GM21529 (cell line): ENCODE data around the gene JMJD7.

Source experiments
- ATAC-seq: cut with Tn5 transposase; IDR thresholded peaks from one replicate; pipeline ENCODE4 v1.9.1; 2021; ENCODE audit not compliant: unreplicated experiment

Gene JMJD7

GRCh38 chr15:41799488-41799805, 28.4 kb upstream of the JMJD7 start:
- no peak for ATAC-seq

DNA sequence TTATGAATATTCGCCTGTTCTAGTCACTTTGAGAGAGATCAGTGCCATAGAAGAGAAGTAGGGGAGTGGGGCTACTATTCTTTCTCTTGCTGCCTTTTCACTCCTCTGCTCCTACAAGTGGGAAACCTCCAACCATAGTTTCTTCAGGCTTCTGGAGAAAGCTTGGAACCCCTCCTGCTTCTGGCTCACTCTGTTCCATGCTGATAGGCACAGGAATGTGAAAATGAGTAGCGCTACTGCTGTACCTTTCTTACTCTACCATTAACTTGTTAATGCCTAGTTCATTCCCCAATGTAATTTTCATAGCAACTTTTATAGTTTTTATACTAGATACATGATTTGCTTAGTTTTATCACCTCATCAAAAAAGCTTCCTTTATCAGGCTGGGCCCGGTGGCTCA, 26.7 kb upstream of the JMJD7 start:
- no peak for ATAC-seq

DNA sequence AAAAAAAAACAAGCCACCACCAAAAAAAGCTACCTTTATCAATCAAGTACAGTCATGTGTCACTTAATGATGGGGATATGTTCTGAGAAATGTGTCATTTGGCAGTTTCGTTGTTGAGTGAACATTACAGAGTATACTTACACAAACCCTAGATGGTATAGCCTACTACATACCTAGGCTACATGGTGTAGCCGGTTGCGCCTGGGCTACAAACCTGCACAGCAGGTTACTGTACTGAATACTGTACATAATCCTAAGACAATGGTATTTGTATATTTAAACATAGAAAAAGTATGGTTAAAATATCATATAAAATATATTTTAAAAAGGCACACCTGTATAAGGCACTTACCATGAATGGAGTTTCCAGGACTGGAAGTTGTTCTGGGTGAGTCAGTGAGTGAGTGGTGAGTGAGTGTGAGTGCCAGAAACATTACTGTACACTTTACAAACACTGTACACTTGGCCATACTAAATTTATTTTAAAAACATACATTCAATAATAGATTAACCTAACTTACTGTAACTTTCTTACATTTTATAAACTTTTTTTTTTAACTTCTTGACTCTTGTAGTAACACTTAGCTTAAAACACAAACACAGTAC, 25.9 kb upstream of the JMJD7 start:
- ATAC-seq, result no peak

- no peak for ATAC-seq
Observed at GRCh38 chr15:41804361-41804760, 23.5 kb upstream of the JMJD7 start.

- no peak for ATAC-seq
Observed at GRCh38 chr15:41804916-41805666, 22.8 kb upstream of the JMJD7 start.

DNA sequence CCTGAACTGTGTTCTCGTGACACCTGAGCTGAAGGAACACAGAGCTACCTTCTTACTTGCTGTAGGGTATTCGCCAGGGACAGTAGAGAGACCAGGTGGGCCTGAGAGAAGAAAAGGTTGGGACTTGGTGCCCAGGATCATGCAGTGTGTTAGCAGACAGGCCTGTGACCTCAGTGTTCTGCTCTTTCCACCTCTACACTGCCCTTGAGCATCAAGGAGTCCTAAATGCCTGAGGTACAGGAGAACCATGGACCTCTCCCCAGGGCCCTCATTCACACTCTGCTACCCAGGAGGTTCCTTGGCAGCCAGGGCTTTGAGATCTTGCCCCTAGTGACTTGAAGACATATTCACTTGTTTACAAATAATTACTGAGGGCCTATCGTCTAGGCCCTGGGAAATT, 22.2 kb upstream of the JMJD7 start:
- ATAC-seq, result no peak

- no peak for ATAC-seq
Observed at GRCh38 chr15:41806291-41807181, 21.4 kb upstream of the JMJD7 start.

GRCh38 chr15:41809121-41809520, 18.8 kb upstream of the JMJD7 start:
- ATAC-seq, result no peak

DNA sequence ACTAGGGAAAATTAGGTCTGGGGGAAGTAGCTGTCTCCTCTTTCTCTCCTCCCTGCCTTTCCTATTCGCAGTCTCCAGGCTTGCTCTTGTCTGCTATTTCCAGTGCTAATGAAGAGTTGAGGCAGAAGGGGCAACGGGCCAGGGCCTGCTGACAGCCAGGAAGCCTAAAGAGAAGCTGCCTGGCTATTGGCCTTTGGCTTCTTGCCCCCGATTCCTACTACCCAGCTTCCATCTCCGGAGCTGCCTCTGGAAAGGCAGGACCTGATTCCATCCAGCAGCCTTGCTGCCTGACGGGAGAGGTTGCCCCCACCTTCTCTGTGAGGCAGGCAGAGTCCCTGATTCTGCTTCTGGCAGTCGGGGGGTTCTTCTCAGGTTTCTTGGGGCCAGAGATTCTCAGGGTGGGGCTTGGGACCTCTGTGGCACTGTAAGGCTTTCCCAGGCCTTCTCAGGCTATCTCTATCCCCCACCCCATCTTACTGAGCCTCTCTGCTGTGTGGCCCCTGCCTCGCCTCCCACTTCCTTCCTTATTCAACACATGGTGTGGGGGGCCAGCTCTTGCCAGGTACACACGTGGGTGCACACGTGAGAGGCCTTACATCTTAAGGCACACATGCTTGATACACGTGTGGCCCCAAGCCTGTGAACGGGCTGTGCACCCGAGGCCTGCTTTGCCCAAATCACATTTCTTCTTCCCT, 18.2 kb upstream of the JMJD7 start:
- ATAC-seq, result no peak

- ATAC-seq, result no peak
Observed at GRCh38 chr15:41810651-41811431, 17.1 kb upstream of the JMJD7 start.

DNA sequence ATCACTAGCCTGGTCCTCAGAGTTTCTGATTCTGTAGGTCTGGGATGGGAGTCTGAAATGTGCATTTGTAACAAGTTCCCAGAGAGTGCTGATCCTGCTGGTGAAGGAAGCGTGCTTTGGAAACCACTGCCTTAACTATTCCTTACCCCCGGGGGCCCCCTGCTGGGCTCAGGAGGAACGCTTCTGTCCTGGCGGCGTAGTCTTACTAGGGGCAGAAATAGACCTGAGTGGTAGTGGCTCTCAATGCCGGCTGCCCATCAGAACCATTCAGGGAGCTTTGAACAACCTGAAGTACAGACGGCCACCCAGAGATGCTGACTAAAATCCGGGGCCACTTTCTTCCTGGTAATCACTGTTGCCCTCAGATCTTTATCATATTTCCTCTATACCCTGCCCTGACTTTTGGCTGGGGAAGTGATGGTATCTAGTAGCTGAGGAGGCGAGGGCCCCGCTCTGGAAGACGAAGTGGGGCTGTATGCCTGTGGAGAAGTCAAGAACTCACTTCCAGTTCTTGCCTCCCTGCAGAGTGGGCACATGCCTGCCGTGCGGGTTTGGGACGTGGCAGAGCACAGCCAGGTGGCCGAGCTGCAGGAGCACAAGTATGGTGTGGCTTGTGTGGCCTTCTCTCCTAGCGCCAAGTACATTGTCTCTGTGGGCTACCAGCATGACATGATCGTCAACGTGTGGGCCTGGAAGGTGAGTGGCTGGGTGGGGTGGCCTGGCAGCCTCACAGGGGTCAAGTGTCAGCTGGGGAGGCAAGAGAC, 16.3 kb upstream of the JMJD7 start:
- no peak for ATAC-seq

- no peak for ATAC-seq
Observed at GRCh38 chr15:41812820-41813375, 15.0 kb upstream of the JMJD7 start.

DNA sequence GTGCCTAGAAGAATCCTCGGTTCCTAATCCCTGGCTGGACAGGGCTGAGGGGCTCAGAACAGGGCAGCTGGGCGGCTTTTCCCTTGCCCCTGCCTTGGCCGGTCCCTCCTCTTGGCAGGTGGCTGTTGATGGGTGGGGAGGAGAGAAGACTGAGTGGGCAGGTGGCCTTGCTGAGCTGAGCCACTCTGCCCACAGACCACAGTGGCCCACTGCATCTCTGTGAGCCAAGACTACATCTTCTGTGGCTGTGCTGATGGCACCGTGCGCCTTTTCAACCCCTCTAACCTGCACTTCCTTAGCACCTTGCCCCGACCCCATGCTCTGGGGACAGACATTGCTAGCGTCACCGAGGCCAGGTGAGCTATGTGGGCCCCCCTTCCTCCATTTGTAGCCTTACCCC, 14.5 kb upstream of the JMJD7 start:
- ATAC-seq, result no peak

- no peak for ATAC-seq
Observed at GRCh38 chr15:41814534-41814933, 13.4 kb upstream of the JMJD7 start.

GRCh38 chr15:41816788-41817187, 11.1 kb upstream of the JMJD7 start:
- no peak for ATAC-seq

- no peak for ATAC-seq
Observed at GRCh38 chr15:41817327-41817726, 10.6 kb upstream of the JMJD7 start.

- no peak for ATAC-seq
Observed at GRCh38 chr15:41817781-41818180, 10.1 kb upstream of the JMJD7 start.

DNA sequence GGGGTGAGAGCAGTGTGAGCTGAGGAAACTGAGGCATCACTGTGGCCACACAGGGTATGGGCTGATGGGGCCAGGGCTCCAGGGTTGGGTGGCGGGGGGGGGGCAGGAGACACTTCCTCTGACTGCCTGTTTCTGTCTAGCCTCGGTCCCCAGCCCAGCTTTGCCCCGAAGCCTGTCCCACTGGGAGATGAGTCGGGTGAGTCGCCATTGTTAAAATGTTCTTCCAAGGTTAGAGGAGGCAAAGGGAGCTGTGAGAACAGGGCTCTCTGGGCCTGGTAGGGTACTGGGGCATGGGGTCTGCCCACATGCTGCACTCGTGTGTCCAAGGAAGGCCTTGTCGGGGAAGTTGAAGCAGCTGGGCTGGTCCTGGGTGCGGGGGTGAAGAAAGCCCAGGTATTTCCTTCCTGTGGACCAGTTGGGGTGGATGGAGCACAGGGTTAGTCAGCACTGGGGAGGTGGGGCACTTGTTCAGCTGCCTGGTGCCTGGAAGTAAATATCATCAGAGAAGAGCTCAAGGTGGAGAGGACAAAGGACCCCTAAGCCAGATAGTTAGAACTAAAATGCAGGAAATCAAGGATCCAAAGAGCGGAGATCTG, 8.3 kb upstream of the JMJD7 start:
- ATAC-seq, result no peak

GRCh38 chr15:41820791-41821423, 7.0 kb upstream of the JMJD7 start:
- ATAC-seq, result no peak
